GM23248 (cell line): ENCODE data around the gene MASP1.

Experiments used
- EZH2 ChIP-seq: fragments of 200-600 bp; sonication (generic); IDR thresholded peaks from 2 replicates; pipeline ENCODE4 v1.6.1; 2018; ENCODE audit warnings: antibody characterized with exemption, mild to moderate bottlenecking; ENCODE audit not compliant: insufficient read depth, poor library complexity, severe bottlenecking
- EZH2phosphoT487 ChIP-seq: fragments of 200-600 bp; sonication (generic); IDR thresholded peaks from 2 replicates; pipeline ENCODE4 v1.6.1; 2018; ENCODE audit warnings: antibody characterized with exemption, moderate library complexity, mild to moderate bottlenecking, low read depth; ENCODE audit not compliant: insufficient read depth

GRCh38 chr3:187271582-187271981, 20.0 kb downstream of the MASP1 start:
- TF ChIP-seq EZH2 = no peak
- no peak for TF ChIP-seq EZH2phosphoT487
